H1 (cell line): Measurements from ENCODE around the gene ARL6IP4. TPM values are rescaled to one million over a fixed set of nuclear protein-coding genes. Genes with fewer than 3 reads are reported as not detected.

Experiments used
- BCL11A ChIP-seq, 2 experiments: IDR thresholded peaks; one replicate each; pipeline ENCODE4 v1.6.1; 2011; ENCODE audit warnings: low read depth in 2 of 2, low read length in 2 of 2, mild to moderate bottlenecking in 2 of 2
- BRCA1 ChIP-seq: IDR thresholded peaks from 2 replicates; pipeline ENCODE4 v1.6.1; 2012; ENCODE audit warnings: low read depth, low read length, improper control_type of control experiment
- CEBPB ChIP-seq: IDR thresholded peaks from 2 replicates; pipeline ENCODE4 v1.6.1; 2012; ENCODE audit warnings: low read depth, low read length
- CHD1 ChIP-seq: IDR thresholded peaks from 2 replicates; pipeline ENCODE4 v1.6.1; 2012; ENCODE audit warnings: low read depth, low read length, improper control_type of control experiment
- CHD2 ChIP-seq: IDR thresholded peaks from 2 replicates; pipeline ENCODE4 v1.6.1; 2012; ENCODE audit warnings: low read length, improper control_type of control experiment
- EGR1 ChIP-seq: IDR thresholded peaks from 2 replicates; pipeline ENCODE4 v1.6.1; 2011; ENCODE audit warnings: low read depth, low read length, borderline replicate concordance
- EP300 ChIP-seq, 2 experiments: IDR thresholded peaks; 1 replicate in 1 of 2; 2 replicates in 1 of 2; pipeline ENCODE4 v1.6.1; 2011 to 2012; ENCODE audit warnings: low read depth in 2 of 2, low read length in 2 of 2, mild to moderate bottlenecking in 2 of 2, borderline replicate concordance in 1 of 2, inconsistent platforms in 1 of 2, moderate library complexity in 1 of 2
- MAFK ChIP-seq: IDR thresholded peaks from 2 replicates; pipeline ENCODE4 v1.6.1; 2012; ENCODE audit warnings: low read depth, mild to moderate bottlenecking, improper control_type of control experiment, low read length
- PHF8 ChIP-seq: fragments of 200-600 bp; sonication (generic); conservative IDR thresholded peaks from 2 replicates; pipeline ENCODE4 v1.7.1; 2012; ENCODE audit warnings: low read depth, mild to moderate bottlenecking, inconsistent platforms, low read length, moderate library complexity
- RXRA ChIP-seq: IDR thresholded peaks from 2 replicates; pipeline ENCODE4 v1.6.1; 2011; ENCODE audit warnings: low read depth, mild to moderate bottlenecking, low read length, moderate library complexity; ENCODE audit not compliant: insufficient read depth
- SIRT6 ChIP-seq: IDR thresholded peaks from one replicate; pipeline ENCODE4 v1.7.1; 2012; ENCODE audit warnings: low read length, inconsistent platforms
- SP4 ChIP-seq: IDR thresholded peaks from 2 replicates; pipeline ENCODE4 v1.6.1; 2012; ENCODE audit warnings: low read length, inconsistent platforms
- SUZ12 ChIP-seq: fragments of 200-600 bp; sonication (generic); IDR thresholded peaks from 2 replicates; pipeline ENCODE4 v1.6.1; 2012; ENCODE audit warnings: mild to moderate bottlenecking, inconsistent platforms, low read length, moderate library complexity, mixed read lengths
- TAF1 ChIP-seq: IDR thresholded peaks from 2 replicates; pipeline ENCODE4 v1.6.1; 2011; ENCODE audit warnings: mild to moderate bottlenecking, low read depth, low read length
- TAF7 ChIP-seq: optimal IDR thresholded peaks from 2 replicates; pipeline ENCODE3; 2011; ENCODE audit warnings: low read depth, mild to moderate bottlenecking, inconsistent platforms, low read length, moderate library complexity, borderline replicate concordance
- TCF12 ChIP-seq: IDR thresholded peaks from 2 replicates; pipeline ENCODE4 v1.6.1; 2011; ENCODE audit warnings: low read depth, mild to moderate bottlenecking, low read length
- polyA plus RNA-seq, 7 experiments: library from polyadenylated mRNA; depleted of rRNA in 3 of 7; stranded (reverse) in 5 of 7; unstranded in 2 of 7; fragments of >200 nt in 5 of 7; fragments of 200-250 nt in 2 of 7; gene quantifications; 1 replicate in 5 of 7; 2 replicates in 1 of 7; 4 replicates in 1 of 7; pipeline versions ENCODE4 v1.2.1 to v1.2.3, GENCODE V29; 2011 to 2013; ENCODE audit warnings: missing spikeins in 2 of 7, mixed read lengths in 2 of 7
- total RNA-seq: library from RNA; stranded (reverse); fragmentation: NEBNext Ultra II Directional; extraction: Animal tissue kit (Norgen Biotek cat#: 25700); gene quantifications from 2 replicates; pipeline ENCODE4 v1.2.1, GENCODE V29; 2021
- TF ChIP-seq, protein P1 (sequence below): IDR thresholded peaks from 2 replicates; pipeline ENCODE4 v1.6.1; 2011; ENCODE audit warnings: low read depth, mild to moderate bottlenecking, low read length; ENCODE audit not compliant: insufficient read depth
- TF ChIP-seq, protein P2 (sequence below): IDR thresholded peaks from 2 replicates; pipeline ENCODE4 v1.6.1; 2011; ENCODE audit warnings: low read length, improper control_type of control experiment

The ARL6IP4 gene
- total and polyA plus RNA-seq, 2 of the 8 experiments (the other 6 are each of a cell fraction or from before 2014, with no cell fraction given): 76.4 to 109 TPM

DNA sequence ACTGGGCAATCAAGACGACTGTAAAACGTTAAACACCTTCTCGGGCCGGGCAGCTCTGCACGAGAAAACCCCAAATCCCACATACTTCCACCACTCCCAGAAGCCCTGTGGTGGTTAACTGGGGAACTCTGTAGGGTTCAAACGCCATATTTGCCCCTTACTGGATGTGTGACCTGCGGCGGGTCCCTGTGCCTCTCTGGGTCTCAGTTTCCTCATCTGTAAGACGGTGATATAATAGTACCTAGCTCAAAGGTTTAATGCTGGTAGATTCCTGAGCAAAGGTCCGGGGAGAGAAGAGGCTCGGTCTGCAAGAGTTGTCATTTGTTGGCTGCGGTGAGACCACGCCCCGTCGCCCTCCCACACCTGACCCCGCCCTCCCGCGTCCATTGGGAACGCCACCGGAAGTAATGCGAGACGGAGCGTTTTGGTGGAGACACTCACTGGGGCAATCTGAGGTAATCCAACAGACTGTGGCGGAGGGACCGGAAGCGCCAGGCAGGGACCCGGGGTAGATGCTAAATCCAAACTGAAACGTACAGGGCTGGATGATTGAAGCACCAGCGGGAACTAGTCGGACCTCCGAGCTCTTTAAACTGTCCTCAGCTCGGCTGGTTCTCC, 6.1 kb upstream of the ARL6IP4 start (continued):
- TF ChIP-seq EP300 (IDR thresholded peaks at IDR 0.05; ENCODE audit: borderline replicate concordance in 1 of 2, low read depth in 2 of 2, low read length in 2 of 2) (no peak), BRCA1 (no peak), TAF7 (no peak), CHD1 (no peak), EGR1 (0 out of 2 replicates have a peak, but pooled peaks have one; percentile 15), SUZ12 (no peak), RXRA (no peak), SIRT6 (no peak), SP4 (peak; percentile 39; the same call in 1 of the 2 replicates), CEBPB (peak; percentile 70), MAFK (no peak), TCF12 (no peak), BCL11A (IDR thresholded peaks at IDR 0.05; ENCODE audit: low read depth in 2 of 2, low read length in 2 of 2) (no peak), TAF1 (peak; percentile 63; the same call in 1 of the 2 replicates), PHF8 (no peak), CHD2 (peak; percentile 47; the same call in 1 of the 2 replicates)
- TF ChIP-seq, protein P1, sequence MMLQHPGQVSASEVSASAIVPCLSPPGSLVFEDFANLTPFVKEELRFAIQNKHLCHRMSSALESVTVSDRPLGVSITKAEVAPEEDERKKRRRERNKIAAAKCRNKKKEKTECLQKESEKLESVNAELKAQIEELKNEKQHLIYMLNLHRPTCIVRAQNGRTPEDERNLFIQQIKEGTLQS: no peak
- TF ChIP-seq, protein P2, sequence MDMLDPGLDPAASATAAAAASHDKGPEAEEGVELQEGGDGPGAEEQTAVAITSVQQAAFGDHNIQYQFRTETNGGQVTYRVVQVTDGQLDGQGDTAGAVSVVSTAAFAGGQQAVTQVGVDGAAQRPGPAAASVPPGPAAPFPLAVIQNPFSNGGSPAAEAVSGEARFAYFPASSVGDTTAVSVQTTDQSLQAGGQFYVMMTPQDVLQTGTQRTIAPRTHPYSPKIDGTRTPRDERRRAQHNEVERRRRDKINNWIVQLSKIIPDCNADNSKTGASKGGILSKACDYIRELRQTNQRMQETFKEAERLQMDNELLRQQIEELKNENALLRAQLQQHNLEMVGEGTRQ: peak; percentile 39; the same call in 1 of the 2 replicates
- TF ChIP-seq, all 59 proteins: peak for 17
